Fibroblast of pulmonary artery (primary cell): Measurements from ENCODE around the gene WWOX.

Source experiments
- DNase-seq: peaks from one replicate; pipeline ENCODE4 v3.0.0-alpha.2; 2010; ENCODE audit warnings: low read depth
- H3K4me3 ChIP-seq: replicated peaks from 2 replicates; pipeline ENCODE4 v1.5.1; 2011; ENCODE audit warnings: low read depth, mild to moderate bottlenecking, control low read depth, low read length, moderate library complexity
- TF ChIP-seq, protein P1 (sequence below): IDR thresholded peaks from 2 replicates; pipeline ENCODE4 v1.5.1; 2011; ENCODE audit warnings: mild to moderate bottlenecking, control low read depth, low read length, inconsistent platforms; ENCODE audit errors: missing control alignments

Gene WWOX

DNA sequence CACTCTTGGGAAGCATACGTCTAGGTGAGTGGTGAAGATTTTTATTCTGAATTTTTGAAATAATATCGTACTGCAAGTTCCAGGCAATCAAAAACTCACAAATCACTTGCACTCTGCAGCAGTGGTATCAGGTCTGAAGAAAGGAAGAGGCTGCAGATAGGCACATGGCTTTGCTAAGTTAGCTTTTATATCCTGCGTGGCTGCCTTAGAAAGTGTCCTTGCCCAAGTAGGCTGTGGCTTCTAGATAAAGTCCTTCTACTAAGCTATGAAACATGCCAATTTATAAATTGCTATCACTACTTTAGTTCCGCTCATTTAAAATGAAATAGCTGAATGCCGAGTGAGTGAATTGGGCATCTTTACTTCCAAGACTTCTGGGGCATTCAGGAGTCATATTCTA is 17.9 kb downstream of the WWOX start:
- TF ChIP-seq, protein P1, sequence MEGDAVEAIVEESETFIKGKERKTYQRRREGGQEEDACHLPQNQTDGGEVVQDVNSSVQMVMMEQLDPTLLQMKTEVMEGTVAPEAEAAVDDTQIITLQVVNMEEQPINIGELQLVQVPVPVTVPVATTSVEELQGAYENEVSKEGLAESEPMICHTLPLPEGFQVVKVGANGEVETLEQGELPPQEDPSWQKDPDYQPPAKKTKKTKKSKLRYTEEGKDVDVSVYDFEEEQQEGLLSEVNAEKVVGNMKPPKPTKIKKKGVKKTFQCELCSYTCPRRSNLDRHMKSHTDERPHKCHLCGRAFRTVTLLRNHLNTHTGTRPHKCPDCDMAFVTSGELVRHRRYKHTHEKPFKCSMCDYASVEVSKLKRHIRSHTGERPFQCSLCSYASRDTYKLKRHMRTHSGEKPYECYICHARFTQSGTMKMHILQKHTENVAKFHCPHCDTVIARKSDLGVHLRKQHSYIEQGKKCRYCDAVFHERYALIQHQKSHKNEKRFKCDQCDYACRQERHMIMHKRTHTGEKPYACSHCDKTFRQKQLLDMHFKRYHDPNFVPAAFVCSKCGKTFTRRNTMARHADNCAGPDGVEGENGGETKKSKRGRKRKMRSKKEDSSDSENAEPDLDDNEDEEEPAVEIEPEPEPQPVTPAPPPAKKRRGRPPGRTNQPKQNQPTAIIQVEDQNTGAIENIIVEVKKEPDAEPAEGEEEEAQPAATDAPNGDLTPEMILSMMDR, result no peak
- no peak for DNase-seq
- no peak overlapping the region for H3K4me3 ChIP-seq

DNA sequence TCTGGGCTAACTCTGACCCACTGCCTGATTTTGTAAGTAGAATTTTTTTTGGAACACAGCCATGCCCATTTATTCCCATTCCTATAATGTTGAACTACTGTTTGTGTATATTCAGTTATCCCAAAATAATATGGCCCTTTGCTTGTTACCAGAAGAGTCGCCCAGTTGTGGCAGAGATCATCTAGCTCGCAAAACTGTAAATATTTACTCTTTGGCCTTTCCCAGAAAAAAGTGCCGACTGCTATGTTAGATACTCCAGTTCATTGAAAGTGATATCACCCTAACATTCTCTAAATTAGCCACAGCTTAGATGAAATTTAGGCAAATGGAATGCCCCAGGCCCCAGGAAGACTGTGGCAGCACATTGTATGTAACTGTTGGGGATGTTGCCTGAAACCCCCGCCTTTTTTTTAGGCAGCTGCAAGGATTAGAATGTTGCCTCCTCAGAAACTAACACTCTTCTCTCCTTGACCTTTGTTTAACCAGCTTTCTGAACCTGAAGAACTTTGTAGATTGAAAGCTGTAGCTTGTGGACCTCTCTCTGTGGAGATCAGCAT is 19.1 kb downstream of the WWOX start:
- no peak overlapping the region for H3K4me3 ChIP-seq
- TF ChIP-seq, protein P1, result no peak
- DNase-seq, result no peak

DNA sequence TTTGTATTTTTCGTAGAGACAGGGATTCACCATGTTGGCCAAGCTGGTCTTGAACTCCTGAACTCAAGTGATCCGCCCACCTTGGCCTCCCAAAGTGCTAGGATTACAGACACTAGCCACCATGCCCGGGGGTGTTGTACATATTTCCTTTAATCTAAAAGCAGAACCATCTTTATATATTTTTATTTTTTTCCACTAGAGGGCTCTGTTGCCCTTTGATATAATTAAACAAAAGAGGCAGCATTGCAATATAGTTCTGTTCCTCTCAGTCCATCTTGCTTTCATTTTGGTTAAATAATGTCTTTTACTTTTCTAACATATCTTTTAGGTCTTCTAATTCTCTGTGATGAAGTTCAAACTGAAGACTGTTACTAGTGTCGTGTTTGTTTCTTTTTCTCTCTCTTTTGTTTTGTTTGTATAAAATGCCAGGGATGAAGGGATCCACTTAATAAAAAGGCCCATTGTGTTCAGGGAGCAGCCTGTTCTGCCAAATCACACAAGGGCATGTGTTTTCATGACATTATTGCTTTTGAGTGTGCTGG is 23.4 kb downstream of the WWOX start:
- peak overlapping the region; percentile 6 for H3K4me3 ChIP-seq
- TF ChIP-seq, protein P1, result peak; percentile 35

DNA sequence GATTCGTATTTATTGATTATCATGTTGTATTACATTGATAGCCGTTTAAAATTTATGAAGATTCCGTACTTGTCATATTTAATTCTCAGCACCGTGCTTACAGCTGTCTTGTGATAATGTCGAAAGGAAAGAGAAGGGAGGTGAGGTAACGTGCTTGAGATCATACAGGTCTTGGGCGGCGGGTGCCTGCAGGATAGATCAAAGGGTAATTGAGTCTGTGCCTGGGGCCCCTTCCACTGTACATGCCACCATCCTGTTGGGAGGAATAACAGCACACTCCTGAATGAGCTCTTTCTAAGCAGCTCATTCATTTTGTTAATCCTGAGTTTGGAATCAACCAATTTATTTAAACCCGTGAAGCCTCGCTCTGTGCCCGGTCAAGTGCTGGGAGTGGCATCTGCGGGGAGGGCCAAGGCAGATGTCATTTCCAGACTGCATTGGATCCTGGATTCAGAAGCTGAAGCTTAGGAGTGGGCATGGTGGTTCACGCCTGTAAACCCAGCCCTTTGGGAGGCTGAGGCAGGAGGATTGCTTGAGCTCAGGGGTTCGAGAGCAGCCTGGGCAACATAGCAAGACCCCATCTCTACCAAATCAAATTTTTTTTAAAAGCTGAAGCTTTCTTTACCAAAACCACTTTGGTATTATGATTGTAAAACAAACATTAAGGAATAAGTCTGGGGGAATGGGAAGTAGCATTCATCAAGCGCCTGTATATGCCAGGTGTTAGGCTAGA is 25.8 kb downstream of the WWOX start:
- DNase-seq, result no peak
- no peak overlapping the region for H3K4me3 ChIP-seq
- TF ChIP-seq, protein P1, result no peak

More for the DNA sequence above, 23.4 kb downstream of the WWOX start:
- DNase-seq, result peak; percentile 70

- H3K4me3 ChIP-seq, result no peak overlapping the region
- DNase-seq, result no peak
- TF ChIP-seq, protein P1, result no peak
These were observed 27.2 kb downstream of the WWOX start for GRCh38 chr16:78126662-78127061.

DNA sequence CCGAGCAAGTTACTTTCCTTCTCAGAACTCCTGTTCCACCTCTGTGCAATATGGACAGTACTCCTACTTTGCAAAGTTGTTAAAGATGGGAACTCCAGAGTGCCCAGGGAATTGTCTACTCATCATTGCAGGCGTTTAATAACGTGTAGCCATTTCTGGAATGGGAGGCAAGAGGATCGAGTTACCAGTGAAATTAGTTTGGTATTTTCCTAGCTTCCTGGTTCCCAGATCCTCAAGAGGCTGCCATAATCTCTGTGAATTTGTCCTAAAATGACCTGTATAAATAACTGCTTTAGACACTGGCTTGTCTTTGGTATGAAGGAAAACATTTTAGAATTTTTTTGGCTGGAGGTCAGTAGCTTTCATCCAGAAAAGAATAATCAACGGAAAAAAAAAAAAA is 27.7 kb downstream of the WWOX start:
- DNase-seq, result peak; percentile 14
- no peak overlapping the region for H3K4me3 ChIP-seq
- TF ChIP-seq, protein P1, result no peak
